Upper lobe of left lung (tissue), 4 donors: ENCODE measurements around the gene ISCU.

ENCODE experiments used
- POLR2A ChIP-seq, 4 donors: fragments of 450-650 bp; IDR thresholded peaks; one replicate each; pipeline ENCODE4 v1.5.1; 2016 to 2017; ENCODE audit warnings: antibody characterized with exemption in 4 of 4, mild to moderate bottlenecking in 2 of 4
- TF ChIP-seq, protein P1 (sequence below), 6 experiments: fragments of 450-650 bp in 4 of 6; fragments of 200-600 bp in 2 of 6; sonication (generic) in 2 of 6; IDR thresholded peaks; one replicate each; pipeline ENCODE4 v1.5.1; 2016 to 2019; ENCODE audit warnings: antibody characterized with exemption in 6 of 6

DNA sequence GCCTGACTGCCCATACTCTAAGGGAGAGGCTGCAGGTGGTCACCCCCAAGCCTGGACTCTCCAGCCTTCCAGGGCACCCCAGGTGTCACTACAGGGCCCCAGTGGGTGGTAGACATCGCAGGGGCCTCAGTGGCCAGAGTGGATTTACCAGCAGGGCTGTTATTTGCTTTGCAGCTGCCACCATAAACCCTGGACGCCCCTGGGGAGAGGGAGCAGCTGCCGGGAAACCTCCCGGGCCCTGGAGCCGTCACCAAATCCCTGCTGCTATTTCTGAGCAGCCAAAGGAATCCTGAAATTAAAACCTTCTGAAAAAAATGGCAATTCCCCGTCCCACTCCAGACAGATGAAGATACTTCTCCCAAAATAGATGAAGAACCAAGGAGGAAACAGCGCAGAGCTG, 21.6 kb downstream of the ISCU start:
- TF ChIP-seq POLR2A (IDR thresholded peaks at IDR 0.05), result no peak
- TF ChIP-seq, protein P1, sequence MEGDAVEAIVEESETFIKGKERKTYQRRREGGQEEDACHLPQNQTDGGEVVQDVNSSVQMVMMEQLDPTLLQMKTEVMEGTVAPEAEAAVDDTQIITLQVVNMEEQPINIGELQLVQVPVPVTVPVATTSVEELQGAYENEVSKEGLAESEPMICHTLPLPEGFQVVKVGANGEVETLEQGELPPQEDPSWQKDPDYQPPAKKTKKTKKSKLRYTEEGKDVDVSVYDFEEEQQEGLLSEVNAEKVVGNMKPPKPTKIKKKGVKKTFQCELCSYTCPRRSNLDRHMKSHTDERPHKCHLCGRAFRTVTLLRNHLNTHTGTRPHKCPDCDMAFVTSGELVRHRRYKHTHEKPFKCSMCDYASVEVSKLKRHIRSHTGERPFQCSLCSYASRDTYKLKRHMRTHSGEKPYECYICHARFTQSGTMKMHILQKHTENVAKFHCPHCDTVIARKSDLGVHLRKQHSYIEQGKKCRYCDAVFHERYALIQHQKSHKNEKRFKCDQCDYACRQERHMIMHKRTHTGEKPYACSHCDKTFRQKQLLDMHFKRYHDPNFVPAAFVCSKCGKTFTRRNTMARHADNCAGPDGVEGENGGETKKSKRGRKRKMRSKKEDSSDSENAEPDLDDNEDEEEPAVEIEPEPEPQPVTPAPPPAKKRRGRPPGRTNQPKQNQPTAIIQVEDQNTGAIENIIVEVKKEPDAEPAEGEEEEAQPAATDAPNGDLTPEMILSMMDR (IDR thresholded peaks at IDR 0.05), result no peak
